ENCODE results near the gene MGAT5.

- TF ChIP-seq, protein P1, sequence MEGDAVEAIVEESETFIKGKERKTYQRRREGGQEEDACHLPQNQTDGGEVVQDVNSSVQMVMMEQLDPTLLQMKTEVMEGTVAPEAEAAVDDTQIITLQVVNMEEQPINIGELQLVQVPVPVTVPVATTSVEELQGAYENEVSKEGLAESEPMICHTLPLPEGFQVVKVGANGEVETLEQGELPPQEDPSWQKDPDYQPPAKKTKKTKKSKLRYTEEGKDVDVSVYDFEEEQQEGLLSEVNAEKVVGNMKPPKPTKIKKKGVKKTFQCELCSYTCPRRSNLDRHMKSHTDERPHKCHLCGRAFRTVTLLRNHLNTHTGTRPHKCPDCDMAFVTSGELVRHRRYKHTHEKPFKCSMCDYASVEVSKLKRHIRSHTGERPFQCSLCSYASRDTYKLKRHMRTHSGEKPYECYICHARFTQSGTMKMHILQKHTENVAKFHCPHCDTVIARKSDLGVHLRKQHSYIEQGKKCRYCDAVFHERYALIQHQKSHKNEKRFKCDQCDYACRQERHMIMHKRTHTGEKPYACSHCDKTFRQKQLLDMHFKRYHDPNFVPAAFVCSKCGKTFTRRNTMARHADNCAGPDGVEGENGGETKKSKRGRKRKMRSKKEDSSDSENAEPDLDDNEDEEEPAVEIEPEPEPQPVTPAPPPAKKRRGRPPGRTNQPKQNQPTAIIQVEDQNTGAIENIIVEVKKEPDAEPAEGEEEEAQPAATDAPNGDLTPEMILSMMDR (conservative IDR thresholded peaks at IDR 0.05; ENCODE audit: low read length): no peak
- TF ChIP-seq EZH2phosphoT487 (IDR thresholded peaks at IDR 0.05; ENCODE audit: borderline replicate concordance, low read depth, low read length): no peak
Measured at GRCh38 chr2:134220344-134220974, 33.4 kb upstream of the MGAT5 start.
